Sciatic nerve (tissue), 2 donors: ENCODE data around the gene ADAM8. TPM values are rescaled to one million over a fixed set of nuclear protein-coding genes. Genes with fewer than 3 reads are reported as not detected.
"Not testable (repeated sequence)": the region's sequence is repeated elsewhere in the genome, so short reads cannot be mapped to it uniquely, and the experiment has no call there.

Experiments
- ATAC-seq: fragments of 200-7000 bp; cut with Tn5 transposase; one replicate; pipeline ENCODE4 v1.9.1; 2020; ENCODE audit warnings: mild to moderate bottlenecking, moderate library complexity
- DNase-seq: peaks from one replicate; pipeline ENCODE4 v3.0.0-alpha.2; 2020; ENCODE audit warnings: low spot score
- intact Hi-C: fragments of 100-400 bp; cut with DNase I; formaldehyde crosslinking; loops from one replicate; pipeline ENCODE4 v1.14.2; 2022
- microRNA-seq: library from miRNA; unstranded; fragments of <30 nt; microRNA quantifications from one replicate; pipeline ENCODE4 v1.2.0, GENCODE V29; 2020
- total RNA-seq: library from RNA; stranded (reverse); fragmentation: NEBNext Ultra II Directional; extraction: Animal tissue kit (Norgen Biotek cat#: 25700); gene quantifications from one replicate; pipeline ENCODE4 v1.2.1, GENCODE V29; 2021
- donor health status: DM: no; HTN: no; CAD: no.
- donor health status: DM: no; HTN: no; CAD: no.

Gene ADAM8
- total RNA-seq, 1 donor from 2014 or later: 20.7 TPM

- no peak for ATAC-seq
- intact Hi-C loops: no loop called here
- DNase-seq: no peak
Measured at GRCh38 chr10:133225707-133226191, 50.9 kb downstream of the ADAM8 start.

- intact Hi-C loops: no loop called here
- DNase-seq: no peak
Measured at GRCh38 chr10:133224756-133225372, 51.8 kb downstream of the ADAM8 start.

GRCh38 chr10:133224076-133224475 lies 52.6 kb downstream of the ADAM8 start:
- intact Hi-C loops: no loop called here
- ATAC-seq (no peak), DNase-seq (no peak)

More at GRCh38 chr10:133224756-133225372, 51.8 kb downstream of the ADAM8 start:
- no peak for ATAC-seq

GRCh38 chr10:133221756-133222155 lies 54.9 kb downstream of the ADAM8 start:
- ATAC-seq, intact Hi-C loops, DNase-seq: not testable (repeated sequence)

- intact Hi-C loops: no loop called here
Measured at GRCh38 chr10:133221331-133221730, 55.3 kb downstream of the ADAM8 start.

GRCh38 chr10:133219782-133220181 lies 56.9 kb downstream of the ADAM8 start:
- DNase-seq (no peak), ATAC-seq (no peak)
- intact Hi-C loops: no loop called here

More at GRCh38 chr10:133221331-133221730, 55.3 kb downstream of the ADAM8 start:
- ATAC-seq (no peak), DNase-seq (no peak)

GRCh38 chr10:133218891-133219290 lies 57.8 kb downstream of the ADAM8 start:
- no peak for ATAC-seq
- DNase-seq: no peak
- intact Hi-C loops: no loop called here

- DNase-seq (no peak), ATAC-seq (no peak)
- intact Hi-C loops: no loop called here
Measured at GRCh38 chr10:133217800-133218589, 58.7 kb downstream of the ADAM8 start.

GRCh38 chr10:133216776-133217175 lies 59.9 kb downstream of the ADAM8 start:
- DNase-seq (no peak), ATAC-seq (no peak)
- intact Hi-C loops: no loop called here

GRCh38 chr10:133215586-133215985 lies 61.1 kb downstream of the ADAM8 start:
- DNase-seq: no peak
- ATAC-seq: no peak
- intact Hi-C loops: no loop called here

GRCh38 chr10:133214468-133215410 lies 61.9 kb downstream of the ADAM8 start:
- ATAC-seq: no peak
- intact Hi-C loops: no loop called here
- no peak for DNase-seq

GRCh38 chr10:133213641-133214467 lies 62.8 kb downstream of the ADAM8 start:
- intact Hi-C loops: no loop called here
- no peak for ATAC-seq
- no peak for DNase-seq

- DNase-seq (no peak), ATAC-seq (no peak)
- intact Hi-C loops: no loop called here
Measured at GRCh38 chr10:133212853-133213494, 63.7 kb downstream of the ADAM8 start.

Small RNA genes within 50 kb of the gene (microRNA-seq; reads per million reads assigned to microRNA genes)
- 12.3 reads per million, percentile 26 among the genes with 10 or more reads in this experiment for gene MIR202

Other genes with a start within 250 kb of the ADAM8 start
- gene ADGRA1, start 188.9 kb downstream of the ADAM8 start, total RNA-seq: 0.13 TPM
- gene KNDC1, start 116.6 kb downstream of the ADAM8 start, total RNA-seq: 7.1 TPM
- gene UTF1, start 46.7 kb downstream of the ADAM8 start, total RNA-seq: not detected
- gene VENTX, start 39.0 kb downstream of the ADAM8 start, total RNA-seq: 3.0 TPM
- 55.9 TPM for gene TUBGCP2, start 32.0 kb upstream of the ADAM8 start, total RNA-seq
- gene ZNF511, start 32.0 kb upstream of the ADAM8 start, total RNA-seq: 27.8 TPM
- gene CALY, start 60.0 kb upstream of the ADAM8 start, total RNA-seq: 0.98 TPM
- 9.9 TPM for gene PRAP1, start 70.5 kb upstream of the ADAM8 start, total RNA-seq
- 35.2 TPM for gene FUOM, start 81.2 kb upstream of the ADAM8 start, total RNA-seq
- 64.1 TPM for gene ECHS1, start 96.5 kb upstream of the ADAM8 start, total RNA-seq
- gene PAOX, start 102.4 kb upstream of the ADAM8 start, total RNA-seq: 9.6 TPM
- 44.0 TPM for gene MTG1, start 117.3 kb upstream of the ADAM8 start, total RNA-seq
- gene SPRN, start 147.8 kb upstream of the ADAM8 start, total RNA-seq: 0.13 TPM
- gene SCART1, start 177.1 kb upstream of the ADAM8 start, total RNA-seq: 4.7 TPM